Esophagus mucosa (tissue), 1 donor: Measurements from ENCODE around the gene CELSR3. TPM values are rescaled to one million over a fixed set of nuclear protein-coding genes. Genes with fewer than 3 reads are reported as not detected.

Experiments used
- ATAC-seq: fragments of 200-7000 bp; cut with Tn5 transposase; one replicate; pipeline ENCODE4 v1.9.1; 2020
- total RNA-seq: library from RNA; stranded (reverse); gene quantifications from one replicate; pipeline ENCODE4 v1.2.4, GENCODE V29; 2023
- donor health status: DM: yes; HTN: yes; CAD: no.

The CELSR3 gene, protein sequence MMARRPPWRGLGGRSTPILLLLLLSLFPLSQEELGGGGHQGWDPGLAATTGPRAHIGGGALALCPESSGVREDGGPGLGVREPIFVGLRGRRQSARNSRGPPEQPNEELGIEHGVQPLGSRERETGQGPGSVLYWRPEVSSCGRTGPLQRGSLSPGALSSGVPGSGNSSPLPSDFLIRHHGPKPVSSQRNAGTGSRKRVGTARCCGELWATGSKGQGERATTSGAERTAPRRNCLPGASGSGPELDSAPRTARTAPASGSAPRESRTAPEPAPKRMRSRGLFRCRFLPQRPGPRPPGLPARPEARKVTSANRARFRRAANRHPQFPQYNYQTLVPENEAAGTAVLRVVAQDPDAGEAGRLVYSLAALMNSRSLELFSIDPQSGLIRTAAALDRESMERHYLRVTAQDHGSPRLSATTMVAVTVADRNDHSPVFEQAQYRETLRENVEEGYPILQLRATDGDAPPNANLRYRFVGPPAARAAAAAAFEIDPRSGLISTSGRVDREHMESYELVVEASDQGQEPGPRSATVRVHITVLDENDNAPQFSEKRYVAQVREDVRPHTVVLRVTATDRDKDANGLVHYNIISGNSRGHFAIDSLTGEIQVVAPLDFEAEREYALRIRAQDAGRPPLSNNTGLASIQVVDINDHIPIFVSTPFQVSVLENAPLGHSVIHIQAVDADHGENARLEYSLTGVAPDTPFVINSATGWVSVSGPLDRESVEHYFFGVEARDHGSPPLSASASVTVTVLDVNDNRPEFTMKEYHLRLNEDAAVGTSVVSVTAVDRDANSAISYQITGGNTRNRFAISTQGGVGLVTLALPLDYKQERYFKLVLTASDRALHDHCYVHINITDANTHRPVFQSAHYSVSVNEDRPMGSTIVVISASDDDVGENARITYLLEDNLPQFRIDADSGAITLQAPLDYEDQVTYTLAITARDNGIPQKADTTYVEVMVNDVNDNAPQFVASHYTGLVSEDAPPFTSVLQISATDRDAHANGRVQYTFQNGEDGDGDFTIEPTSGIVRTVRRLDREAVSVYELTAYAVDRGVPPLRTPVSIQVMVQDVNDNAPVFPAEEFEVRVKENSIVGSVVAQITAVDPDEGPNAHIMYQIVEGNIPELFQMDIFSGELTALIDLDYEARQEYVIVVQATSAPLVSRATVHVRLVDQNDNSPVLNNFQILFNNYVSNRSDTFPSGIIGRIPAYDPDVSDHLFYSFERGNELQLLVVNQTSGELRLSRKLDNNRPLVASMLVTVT (N-terminal part only)
- total RNA-seq: 0.88 TPM

DNA sequence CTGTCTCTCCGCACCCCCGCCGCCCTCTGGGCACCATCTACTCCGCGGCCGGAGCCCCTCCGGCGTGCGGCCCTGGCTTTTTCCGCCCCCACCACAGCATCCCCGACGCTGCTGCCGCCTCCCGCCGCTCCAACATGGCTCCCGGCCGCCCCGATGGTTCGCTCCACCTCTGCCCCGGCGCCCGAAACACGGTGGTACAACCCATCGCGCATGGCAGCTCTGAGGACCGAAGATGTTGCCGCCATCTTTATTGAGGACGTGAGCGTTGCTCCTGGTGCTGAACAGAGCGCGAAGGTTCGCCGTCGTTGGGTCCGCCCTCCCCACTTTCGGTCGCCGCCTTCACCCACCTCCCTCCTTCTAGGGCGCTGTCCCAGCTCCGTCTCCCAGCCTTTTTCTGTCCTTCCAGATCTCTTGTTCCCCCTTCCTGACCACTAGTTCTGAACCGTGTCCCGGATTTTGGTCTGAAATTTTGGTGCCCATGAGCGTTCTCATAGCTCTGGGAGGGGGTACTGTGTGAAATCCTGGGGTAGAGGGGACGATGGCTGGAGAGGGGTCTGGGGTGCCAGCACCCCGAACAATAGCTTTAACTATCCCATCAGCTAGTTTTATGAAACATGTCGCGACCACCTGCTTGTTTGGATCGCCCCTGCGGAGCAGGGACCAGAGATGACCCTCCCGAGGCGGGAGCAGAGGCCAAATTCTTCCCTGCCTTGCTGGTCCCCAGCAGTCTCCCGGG is at the start of gene CELSR3:
CELSR3 (minus strand) TSS at position 134 of the 736 bp plus-strand sequence. CDS start 252 bp downstream, outside the sequence.
- ATAC-seq: peak; percentile 63

DNA sequence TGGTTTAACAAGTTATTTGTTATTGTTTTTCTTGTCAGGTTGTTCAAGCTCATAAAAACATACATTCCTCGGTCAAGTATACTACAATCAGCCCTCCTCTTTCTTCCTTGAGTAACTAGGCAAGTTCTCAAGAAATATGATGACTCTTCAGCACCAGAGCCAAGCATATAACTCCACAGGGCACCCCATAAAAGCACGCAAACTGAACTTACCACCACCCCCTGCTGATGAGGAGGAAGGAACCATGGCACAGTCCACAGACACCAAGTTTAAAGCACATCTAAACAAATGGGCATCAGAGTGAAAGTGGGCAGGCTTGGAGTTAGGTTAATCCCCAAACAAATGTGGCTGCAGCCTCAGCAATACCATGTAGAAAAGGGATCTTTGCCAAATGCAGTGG is 49.0 kb upstream of the CELSR3 start:
- ATAC-seq: no peak

DNA sequence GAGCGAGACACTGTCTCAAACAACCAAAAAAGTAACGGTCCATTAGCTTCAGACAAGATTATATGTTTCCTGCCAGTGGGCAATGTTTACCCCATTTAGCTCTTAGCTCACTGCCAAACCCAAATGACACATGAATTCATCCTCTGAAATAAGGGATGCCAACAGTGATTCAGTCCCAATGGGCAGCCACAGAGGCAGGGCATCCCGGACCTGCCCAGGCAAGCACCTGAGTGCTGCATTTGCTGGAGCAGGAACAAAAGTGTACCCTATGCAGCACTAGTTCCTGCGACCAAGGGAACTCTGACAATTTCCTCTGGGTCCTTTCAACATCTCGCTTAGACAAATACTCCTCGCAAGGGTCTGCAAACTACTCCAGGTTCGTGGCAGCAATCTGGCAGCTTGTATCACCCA is 46.4 kb upstream of the CELSR3 start:
- ATAC-seq: peak; percentile 94

DNA sequence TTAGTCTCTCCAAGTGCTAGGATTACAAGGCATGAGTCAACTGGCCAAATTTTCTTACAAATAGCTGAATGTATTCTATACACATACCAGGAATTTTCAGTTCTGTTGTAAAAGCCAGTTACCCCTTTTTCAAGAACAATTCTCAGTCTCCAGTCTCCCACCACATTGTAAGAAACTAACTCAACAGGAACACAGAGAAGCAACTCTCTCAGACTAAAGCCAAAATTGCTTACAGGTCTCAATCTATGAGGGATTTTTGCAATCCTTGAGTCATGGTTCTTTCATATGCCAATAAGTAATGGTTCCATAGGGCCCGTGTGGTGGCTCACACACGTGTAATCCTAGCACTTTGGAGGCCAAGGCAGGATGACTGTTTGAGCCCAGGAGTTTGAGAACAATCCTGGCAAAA is 45.8 kb upstream of the CELSR3 start:
- ATAC-seq: peak; percentile 66

DNA sequence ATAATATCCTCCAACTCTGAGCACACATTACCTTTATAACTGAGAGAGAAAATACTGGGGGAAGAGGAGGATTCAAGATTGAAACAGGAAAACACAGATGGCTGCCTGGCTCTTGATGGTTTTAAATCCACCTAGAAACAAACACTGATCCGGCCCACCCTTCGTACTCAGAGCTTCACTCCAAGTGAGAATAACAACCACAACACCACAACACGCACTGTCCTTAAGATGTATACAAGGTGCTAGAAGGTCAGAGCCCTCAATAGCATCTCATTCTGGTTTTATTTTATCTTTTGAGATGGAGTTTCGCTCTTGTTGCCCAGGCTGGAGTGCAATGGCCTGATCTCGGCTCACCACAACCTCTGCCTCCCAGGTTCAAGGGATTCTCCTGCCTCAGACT is 44.5 kb upstream of the CELSR3 start:
- no peak for ATAC-seq

DNA sequence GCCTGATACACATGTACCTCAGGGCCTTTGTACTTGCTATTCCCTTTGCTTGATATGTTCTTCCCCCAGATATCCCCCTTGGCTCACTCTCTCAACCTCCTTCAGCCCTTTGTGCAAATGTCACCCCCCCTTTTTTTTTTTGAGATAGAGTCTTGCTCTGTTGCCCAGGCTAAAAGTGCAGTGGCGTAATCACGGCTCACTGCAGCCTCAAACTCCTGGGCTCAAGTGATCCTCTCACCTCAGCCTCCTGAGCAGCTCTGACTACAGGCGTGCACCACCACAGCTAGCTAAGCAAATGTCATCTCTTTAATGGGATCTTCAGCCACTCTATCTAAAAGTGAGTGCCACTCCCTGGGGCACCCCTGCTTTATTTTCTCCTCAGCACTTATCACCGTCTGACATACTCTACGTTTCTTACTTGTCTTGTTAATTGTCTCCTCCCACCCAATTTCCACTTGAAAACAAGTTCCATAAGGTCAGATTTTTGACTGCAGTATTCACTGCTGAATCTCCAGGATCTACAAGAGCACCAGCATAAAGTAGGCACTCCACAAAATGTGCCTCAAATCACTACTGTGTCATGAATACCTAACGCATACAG is 39.7 kb upstream of the CELSR3 start:
- no peak for ATAC-seq

DNA sequence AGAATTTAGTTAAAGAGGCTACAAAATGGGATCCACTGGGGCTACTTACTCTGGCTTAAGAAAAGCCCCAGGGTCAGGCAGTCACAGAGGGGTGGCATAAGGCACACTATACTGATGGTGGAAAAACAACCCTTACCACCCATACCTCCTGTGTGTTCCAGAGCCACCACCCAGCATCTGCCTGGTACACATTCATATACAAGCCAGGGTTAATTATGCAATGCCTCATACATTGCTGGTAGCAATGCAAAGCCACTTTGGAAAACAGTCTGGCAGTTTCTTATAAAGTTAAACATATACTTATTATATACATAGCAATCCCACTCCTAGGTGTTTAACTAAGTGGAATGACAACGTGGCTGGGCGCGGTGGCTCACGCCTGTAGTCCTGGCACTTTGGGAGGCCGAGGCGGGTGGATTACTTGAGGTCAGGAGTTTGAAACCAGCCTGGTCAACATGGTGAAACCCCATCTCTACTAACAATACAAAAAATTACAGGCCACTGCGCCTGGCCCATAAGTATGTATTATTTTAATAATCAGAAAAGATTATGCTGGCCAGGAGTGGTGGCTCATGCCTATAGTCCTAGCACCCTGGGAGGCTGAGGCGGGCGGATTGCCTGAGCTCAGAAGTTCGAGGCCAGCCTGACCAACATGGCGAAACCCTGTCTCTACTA is 38.2 kb upstream of the CELSR3 start:
- ATAC-seq: no peak

DNA sequence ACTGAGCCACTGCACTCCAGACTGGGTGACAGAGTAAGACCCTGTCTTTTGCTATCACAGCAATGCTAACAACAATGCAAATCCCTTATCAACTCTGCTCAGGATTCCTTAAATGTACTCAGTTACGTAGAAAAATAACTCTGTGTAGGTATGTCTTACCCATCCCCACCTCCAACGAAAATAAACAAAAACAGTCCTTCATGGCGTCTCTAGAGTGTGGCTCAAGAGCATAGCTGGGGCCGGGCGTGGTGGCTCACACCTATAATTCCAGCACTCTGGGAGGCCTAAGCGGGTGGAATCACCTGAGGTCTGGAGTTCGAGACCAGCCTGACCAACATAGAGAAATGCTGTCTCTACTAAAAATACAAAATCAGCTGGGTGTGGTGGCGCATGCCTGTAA is 36.2 kb upstream of the CELSR3 start:
- no peak for ATAC-seq

DNA sequence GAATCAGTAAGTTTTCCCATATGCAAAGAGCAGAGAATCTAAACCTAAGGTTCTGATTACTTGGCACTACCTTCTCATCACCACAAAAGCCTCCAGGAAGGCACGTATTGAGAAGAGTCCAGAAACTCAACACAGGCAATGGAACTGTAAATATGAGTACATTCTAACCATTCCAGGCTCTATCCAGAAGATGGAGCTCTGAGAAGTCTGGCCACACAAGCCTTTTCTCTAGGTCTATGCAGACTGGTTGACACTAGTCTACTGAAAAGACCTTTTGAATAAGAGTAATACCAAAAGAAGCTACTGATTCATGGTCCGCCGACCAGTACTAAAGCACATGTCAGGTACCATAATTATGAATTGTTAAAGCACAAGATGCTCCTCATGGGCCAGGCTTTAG is 35.3 kb upstream of the CELSR3 start:
- peak; percentile 14 for ATAC-seq

DNA sequence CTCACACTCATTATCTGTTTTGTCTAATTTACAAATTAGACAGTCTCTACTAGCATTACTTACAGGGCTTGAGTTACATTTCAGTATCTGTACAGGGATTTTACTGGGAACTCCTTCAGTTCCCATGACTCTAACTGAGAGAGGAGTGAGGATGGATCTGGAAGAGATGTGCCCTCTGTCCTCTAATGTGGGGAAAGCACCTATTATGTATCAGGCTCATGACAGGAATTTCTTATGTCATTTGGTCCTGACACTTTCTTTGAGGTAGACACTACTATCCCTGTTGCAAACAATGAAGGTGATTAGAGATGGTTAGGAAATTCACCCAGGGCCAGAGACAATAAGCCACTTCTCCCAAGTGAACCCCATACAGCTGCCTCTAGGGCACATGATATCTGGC is 33.9 kb upstream of the CELSR3 start:
- no peak for ATAC-seq

DNA sequence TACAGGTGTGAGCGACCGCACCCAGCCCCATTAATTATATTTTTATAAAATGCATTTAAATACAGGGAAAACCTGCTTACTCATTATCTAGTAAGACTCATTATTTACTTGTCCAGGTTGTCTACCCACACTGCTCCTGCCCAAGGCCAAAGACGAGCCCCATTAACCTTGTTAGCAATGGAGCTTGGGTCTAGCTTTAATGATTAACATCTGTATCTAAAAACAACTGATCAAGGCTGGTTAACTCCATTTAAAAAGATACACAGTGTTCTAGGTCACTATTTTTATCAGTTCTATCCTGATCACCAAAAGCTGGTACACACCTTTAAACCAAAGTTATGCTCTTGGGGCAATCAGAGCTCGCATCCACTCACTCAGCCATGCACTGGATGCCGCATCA is 33.5 kb upstream of the CELSR3 start:
- no peak for ATAC-seq

DNA sequence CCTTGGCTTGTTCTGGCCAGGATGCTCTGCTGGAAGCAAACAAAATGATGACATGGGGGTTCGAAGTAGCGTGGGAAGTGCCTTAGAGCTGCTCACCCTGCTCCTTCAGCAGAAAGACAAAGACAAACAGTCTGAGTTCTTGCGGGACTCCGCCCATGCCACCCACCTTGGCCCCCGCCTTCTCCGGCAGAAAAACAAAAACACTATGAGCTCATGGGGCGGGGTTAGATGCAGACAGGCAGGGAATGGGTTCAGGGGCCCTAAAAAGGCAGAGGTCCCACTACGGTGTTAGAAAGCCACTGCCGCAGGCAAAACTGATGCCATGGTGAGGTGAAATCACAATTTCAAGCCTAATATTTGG is 32.7 kb upstream of the CELSR3 start:
- peak; percentile 26 for ATAC-seq

DNA sequence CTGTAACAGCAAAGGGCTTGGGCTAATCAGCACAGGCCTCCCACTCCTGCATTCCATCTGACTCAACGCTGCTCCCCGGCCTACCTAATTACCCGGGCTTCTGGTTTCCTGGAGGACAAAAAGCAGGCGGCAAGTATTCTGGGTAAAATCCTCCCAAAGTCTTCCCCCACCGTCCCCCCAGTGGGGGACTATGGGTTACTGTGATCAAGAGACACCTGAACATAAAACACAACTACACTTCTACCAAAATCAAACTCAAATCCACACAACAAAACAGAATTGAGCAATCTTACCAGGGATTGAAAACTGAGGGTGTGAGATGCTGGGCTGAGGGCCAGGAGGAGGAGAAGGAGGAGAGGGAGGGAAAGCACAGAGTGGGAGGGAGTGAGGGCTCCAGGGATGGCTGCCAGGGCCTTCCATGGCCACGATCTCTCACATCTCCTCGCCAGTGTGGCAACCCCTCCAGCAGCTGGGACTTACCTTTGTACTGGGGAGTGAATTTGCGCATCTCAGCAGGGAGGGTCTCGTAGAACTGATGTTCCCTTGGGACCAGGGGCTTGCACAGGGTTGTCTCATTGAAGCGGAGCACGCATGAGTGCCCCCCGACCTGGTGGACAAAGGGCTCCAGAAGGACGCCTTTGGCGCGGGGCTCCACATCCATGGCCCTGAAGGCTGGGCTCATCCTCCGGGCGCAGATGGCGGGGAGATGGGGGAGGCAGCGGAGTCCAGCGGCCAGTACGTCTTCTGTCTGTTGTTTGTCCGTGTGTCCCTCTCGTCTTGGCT is 32.1 kb upstream of the CELSR3 start:
- ATAC-seq: peak; percentile 85

DNA sequence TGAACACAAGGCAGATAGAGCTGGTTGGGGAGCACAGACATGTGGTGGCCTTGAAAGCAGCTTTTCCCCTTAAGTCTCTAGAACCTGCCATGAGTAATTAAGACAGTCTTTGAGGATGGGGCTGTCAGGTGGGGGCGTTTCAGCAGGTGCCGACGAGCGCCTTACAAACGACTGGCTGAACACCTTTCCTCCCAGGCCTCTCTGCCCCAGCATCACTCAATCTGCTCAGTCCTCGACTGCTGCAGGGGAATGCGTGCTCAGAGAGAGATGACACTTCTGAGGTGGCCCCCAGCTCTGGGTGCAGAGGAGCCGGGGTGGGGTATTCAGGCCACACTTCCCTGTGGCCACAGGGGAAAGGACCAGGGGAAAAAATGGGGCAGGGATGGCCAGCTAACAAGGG is 31.1 kb upstream of the CELSR3 start:
- no peak for ATAC-seq

DNA sequence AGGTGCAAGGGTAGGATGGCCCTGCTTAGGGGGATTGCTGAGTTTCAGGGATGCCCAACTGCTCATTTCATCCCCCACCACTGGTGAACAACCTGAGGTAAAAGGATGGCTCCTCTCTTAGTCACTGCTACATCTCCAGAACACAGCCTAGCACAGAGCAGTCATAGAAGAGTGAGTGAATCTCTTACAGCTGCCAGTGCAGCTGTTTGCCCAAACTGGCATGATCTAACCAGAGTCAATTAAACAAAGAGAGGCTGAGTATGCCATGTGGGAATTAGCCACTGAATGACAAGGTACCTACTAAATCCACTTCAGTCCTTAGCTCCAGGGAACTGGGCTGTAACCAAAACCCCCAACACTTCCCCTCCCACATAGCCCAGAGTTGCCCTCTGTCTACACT is 29.9 kb upstream of the CELSR3 start:
- no peak for ATAC-seq

DNA sequence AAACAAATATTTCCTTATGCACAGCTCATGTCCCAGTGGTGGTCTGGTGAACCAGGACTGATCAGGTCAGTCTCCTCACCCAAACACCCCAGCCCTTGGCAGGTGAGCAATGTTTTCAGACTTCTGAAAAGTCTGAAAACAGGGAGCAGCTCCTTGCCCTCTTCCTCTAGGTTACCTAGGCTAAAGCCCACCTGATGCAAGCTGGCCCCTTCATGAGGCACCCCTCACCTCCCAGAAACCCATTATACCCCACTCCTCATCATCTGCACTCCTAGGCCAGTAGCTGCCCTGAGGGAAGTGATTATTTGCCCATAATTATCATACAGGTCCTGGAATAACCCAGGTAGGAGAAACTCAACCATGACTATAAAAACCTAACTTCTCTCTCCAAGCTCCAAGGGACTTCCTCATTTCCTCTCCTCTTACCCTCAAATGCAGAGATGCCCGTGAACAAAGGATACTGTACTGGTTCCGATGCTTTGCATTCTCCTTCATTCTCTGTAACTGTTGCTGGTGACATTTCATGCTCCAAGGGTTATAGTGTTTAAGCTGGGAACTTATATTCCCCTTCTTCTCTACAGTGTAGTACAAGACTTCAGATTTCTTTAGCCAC is 28.3 kb upstream of the CELSR3 start:
- no peak for ATAC-seq

DNA sequence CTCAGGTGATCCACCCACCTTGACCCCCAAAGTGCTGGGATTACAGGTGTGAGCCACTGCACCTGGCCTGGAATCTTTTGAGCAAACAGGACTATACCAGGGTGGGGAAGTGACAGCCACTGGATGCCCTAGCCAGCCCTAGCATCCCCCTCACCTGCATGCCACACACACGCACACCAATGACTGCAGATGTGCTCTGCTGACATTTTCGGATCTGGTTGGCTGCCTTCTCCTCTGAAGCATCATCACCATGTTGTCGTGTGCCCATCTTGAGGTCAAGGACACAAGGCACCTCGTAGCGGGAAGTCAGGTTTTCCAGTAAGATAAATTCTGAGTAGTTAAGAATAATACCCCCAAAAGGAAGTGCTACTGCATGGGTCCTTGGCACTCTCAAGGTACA is 26.7 kb upstream of the CELSR3 start:
- ATAC-seq: no peak

DNA sequence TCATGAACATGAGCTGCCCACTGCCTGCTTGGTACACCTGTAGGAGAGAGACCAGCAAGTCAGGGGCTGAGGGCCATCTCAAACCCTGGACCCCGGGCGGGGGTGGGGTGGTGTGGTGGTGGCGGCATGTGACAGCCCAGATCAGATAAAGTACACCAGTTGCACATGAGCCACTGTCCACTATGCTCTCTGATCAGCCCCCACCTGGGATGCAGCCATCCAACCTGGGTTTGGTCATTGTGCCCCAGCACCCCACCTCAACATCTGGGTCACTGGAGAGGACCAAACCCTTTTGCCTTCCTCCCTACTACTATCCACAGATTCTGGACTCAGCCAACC is 26.0 kb upstream of the CELSR3 start:
- ATAC-seq: no peak

DNA sequence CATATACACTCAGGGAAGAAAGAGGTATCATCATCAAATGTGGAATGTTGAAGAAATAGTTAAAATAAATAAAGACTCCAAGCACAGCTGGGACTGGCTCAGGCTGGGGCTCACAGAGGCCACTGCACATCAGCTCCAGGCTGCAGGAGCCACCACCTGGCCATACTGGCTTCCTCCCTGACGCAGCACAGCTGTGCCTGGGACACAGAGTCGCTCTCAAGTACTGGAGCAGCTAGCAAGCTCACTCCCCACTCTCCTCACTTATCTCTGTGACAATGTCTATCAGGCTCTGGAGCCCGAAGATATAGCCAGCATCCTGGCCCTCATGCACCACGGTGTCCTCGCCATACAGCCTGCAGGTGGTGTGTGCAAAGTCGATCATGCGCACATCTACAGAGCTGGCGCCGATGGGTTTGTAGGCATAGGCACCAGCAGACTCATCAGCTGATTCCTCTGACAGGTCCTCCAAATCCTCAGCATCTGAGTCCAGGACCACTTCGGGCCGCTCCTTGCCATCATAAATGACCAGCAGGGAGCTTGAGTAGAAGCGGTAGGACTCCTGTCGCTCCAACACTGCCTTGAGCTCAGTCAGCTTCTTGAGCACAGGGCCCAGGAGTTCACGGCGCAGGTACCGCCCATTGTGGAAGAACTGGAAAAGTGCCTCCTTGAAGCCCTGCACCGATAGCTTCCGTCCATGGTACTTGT is 25.5 kb upstream of the CELSR3 start:
- ATAC-seq: no peak
